HCT116 (cell line): ENCODE results near the gene MYO10.

ENCODE experiments used
- CEBPB ChIP-seq: IDR thresholded peaks from 2 replicates; pipeline ENCODE4 v1.6.1; 2012; ENCODE audit warnings: low read depth
- ELF1 ChIP-seq: IDR thresholded peaks from 2 replicates; pipeline ENCODE4 v1.6.1; 2012; ENCODE audit warnings: low read depth, borderline replicate concordance
- EZH2 ChIP-seq: fragments of 200-600 bp; sonication (generic); IDR thresholded peaks from 2 replicates; pipeline ENCODE4 v1.6.1; 2017; ENCODE audit warnings: antibody characterized with exemption, mixed run types
- FOSL1 ChIP-seq: IDR thresholded peaks from 2 replicates; pipeline ENCODE4 v1.6.1; 2012; ENCODE audit warnings: low read depth
- POLR2A ChIP-seq: IDR thresholded peaks from 2 replicates; pipeline ENCODE4 v1.7.0; 2011; ENCODE audit warnings: borderline replicate concordance; ENCODE audit not compliant: insufficient read depth, insufficient read length; ENCODE audit errors: extremely low read depth
- POLR2AphosphoS5 ChIP-seq: IDR thresholded peaks from 2 replicates; pipeline ENCODE4 v1.6.1; 2011; ENCODE audit warnings: mild to moderate bottlenecking, low read depth, low read length, moderate library complexity
- SIN3A ChIP-seq: IDR thresholded peaks from 2 replicates; pipeline ENCODE4 v1.6.1; 2012; ENCODE audit warnings: low read depth
- SRF ChIP-seq: IDR thresholded peaks from 2 replicates; pipeline ENCODE4 v1.6.1; 2012; ENCODE audit warnings: low read depth
- TCF7L2 ChIP-seq: IDR thresholded peaks from 2 replicates; pipeline ENCODE4 v1.7.0; 2011; ENCODE audit warnings: borderline replicate concordance, inconsistent platforms; ENCODE audit not compliant: insufficient read depth, insufficient read length; ENCODE audit errors: extremely low read depth
- YY1 ChIP-seq: IDR thresholded peaks from 2 replicates; pipeline ENCODE4 v1.6.1; 2011; ENCODE audit warnings: low read length, low read depth, moderate library complexity, mild to moderate bottlenecking; ENCODE audit not compliant: insufficient replicate concordance; ENCODE audit errors: extremely low read depth
- TF ChIP-seq, protein P1 (sequence below), 3 experiments: fragments of 200-600 bp in 1 of 3; sonication (generic) in 1 of 3; IDR thresholded peaks in 2 of 3; conservative IDR thresholded peaks in 1 of 3; 2 replicates each; pipeline ENCODE4 v1.5.1; 2012 to 2017; ENCODE audit warnings: low read depth in 2 of 3, low read length in 2 of 3, antibody characterized with exemption in 1 of 3, borderline replicate concordance in 1 of 3, control low read depth in 1 of 3, mild to moderate bottlenecking in 1 of 3, mixed read lengths in 1 of 3, mixed run types in 1 of 3, moderate library complexity in 1 of 3; ENCODE audit not compliant: insufficient read depth in 1 of 3
- TF ChIP-seq, protein P2 (sequence below): IDR thresholded peaks from 2 replicates; pipeline ENCODE4 v1.6.1; 2012; ENCODE audit warnings: low read depth
- TF ChIP-seq, protein P3 (sequence below): IDR thresholded peaks from 2 replicates; pipeline ENCODE4 v1.6.1; 2012

DNA sequence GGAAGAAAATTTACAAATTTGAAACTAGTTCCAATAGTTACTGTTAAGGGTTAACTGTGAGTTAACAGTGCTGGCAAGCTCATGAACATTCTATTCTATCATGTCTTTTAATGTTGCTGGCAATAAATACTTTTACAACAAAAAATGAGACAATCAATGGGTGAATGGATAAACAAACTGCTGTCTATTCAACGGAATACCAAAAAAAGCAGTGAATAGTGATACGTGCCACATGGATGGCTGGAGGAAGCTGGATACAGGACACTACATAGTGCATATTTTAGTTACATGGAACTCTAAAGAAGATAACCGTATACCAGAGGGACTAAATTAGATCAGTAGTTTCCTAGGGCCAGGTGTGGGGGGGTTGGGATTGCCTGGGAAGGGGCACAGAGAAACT is 163.5 kb downstream of the MYO10 start:
- no peak for TF ChIP-seq FOSL1
- TF ChIP-seq, protein P1, sequence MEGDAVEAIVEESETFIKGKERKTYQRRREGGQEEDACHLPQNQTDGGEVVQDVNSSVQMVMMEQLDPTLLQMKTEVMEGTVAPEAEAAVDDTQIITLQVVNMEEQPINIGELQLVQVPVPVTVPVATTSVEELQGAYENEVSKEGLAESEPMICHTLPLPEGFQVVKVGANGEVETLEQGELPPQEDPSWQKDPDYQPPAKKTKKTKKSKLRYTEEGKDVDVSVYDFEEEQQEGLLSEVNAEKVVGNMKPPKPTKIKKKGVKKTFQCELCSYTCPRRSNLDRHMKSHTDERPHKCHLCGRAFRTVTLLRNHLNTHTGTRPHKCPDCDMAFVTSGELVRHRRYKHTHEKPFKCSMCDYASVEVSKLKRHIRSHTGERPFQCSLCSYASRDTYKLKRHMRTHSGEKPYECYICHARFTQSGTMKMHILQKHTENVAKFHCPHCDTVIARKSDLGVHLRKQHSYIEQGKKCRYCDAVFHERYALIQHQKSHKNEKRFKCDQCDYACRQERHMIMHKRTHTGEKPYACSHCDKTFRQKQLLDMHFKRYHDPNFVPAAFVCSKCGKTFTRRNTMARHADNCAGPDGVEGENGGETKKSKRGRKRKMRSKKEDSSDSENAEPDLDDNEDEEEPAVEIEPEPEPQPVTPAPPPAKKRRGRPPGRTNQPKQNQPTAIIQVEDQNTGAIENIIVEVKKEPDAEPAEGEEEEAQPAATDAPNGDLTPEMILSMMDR (IDR thresholded peaks at IDR 0.05 in 2 of 3, conservative IDR thresholded peaks at IDR 0.05 in 1 of 3; ENCODE audit: borderline replicate concordance in 1 of 3, insufficient read depth in 1 of 3, low read depth in 2 of 3, low read length in 2 of 3): no peak
- TF ChIP-seq POLR2A: no peak
- no peak for TF ChIP-seq SIN3A
- TF ChIP-seq SRF: no peak
- no peak for TF ChIP-seq YY1
- no peak for TF ChIP-seq TCF7L2
- TF ChIP-seq ELF1: no peak
- TF ChIP-seq, protein P2, sequence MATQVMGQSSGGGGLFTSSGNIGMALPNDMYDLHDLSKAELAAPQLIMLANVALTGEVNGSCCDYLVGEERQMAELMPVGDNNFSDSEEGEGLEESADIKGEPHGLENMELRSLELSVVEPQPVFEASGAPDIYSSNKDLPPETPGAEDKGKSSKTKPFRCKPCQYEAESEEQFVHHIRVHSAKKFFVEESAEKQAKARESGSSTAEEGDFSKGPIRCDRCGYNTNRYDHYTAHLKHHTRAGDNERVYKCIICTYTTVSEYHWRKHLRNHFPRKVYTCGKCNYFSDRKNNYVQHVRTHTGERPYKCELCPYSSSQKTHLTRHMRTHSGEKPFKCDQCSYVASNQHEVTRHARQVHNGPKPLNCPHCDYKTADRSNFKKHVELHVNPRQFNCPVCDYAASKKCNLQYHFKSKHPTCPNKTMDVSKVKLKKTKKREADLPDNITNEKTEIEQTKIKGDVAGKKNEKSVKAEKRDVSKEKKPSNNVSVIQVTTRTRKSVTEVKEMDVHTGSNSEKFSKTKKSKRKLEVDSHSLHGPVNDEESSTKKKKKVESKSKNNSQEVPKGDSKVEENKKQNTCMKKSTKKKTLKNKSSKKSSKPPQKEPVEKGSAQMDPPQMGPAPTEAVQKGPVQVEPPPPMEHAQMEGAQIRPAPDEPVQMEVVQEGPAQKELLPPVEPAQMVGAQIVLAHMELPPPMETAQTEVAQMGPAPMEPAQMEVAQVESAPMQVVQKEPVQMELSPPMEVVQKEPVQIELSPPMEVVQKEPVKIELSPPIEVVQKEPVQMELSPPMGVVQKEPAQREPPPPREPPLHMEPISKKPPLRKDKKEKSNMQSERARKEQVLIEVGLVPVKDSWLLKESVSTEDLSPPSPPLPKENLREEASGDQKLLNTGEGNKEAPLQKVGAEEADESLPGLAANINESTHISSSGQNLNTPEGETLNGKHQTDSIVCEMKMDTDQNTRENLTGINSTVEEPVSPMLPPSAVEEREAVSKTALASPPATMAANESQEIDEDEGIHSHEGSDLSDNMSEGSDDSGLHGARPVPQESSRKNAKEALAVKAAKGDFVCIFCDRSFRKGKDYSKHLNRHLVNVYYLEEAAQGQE: no peak
- TF ChIP-seq EZH2: no peak
- no peak for TF ChIP-seq CEBPB
- TF ChIP-seq, protein P3, sequence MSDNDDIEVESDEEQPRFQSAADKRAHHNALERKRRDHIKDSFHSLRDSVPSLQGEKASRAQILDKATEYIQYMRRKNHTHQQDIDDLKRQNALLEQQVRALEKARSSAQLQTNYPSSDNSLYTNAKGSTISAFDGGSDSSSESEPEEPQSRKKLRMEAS: no peak
- TF ChIP-seq POLR2AphosphoS5: no peak
